K562 (cell line): ENCODE measurements around the gene PCSK2. TPM values are rescaled to one million over a fixed set of nuclear protein-coding genes. Genes with fewer than 3 reads are reported as not detected.

Source experiments
- BHLHE40 ChIP-seq: IDR thresholded peaks from 2 replicates; pipeline ENCODE4 v1.6.1; 2011; ENCODE audit warnings: low read length, improper control_type of control experiment
- CBFA2T2 ChIP-seq: fragments of 450-650 bp; conservative IDR thresholded peaks from 2 replicates; pipeline ENCODE4 v1.6.1; 2017; ENCODE audit warnings: mild to moderate bottlenecking
- CEBPZ ChIP-seq: fragments of 150-350 bp; IDR thresholded peaks from 2 replicates; pipeline ENCODE4 v1.6.1; 2014; ENCODE audit warnings: low read depth, mild to moderate bottlenecking, low read length, borderline replicate concordance
- EHMT2 ChIP-seq: fragments of 450-650 bp; IDR thresholded peaks from 2 replicates; pipeline ENCODE4 v1.6.1; 2018; ENCODE audit warnings: antibody characterized with exemption
- EP400 ChIP-seq: fragments of 450-650 bp; IDR thresholded peaks from 2 replicates; pipeline ENCODE4 v1.6.1; 2017; ENCODE audit warnings: antibody characterized with exemption, mild to moderate bottlenecking, moderate library complexity
- HDAC6 ChIP-seq: IDR thresholded peaks from 2 replicates; pipeline ENCODE4 v1.6.1; 2012; ENCODE audit warnings: low read depth, mild to moderate bottlenecking, control low read depth, inconsistent platforms, low read length, moderate library complexity
- HLTF ChIP-seq: fragments of 450-650 bp; IDR thresholded peaks from 2 replicates; pipeline ENCODE4 v1.6.1; 2016
- L3MBTL2 ChIP-seq: fragments of 450-650 bp; IDR thresholded peaks from 2 replicates; pipeline ENCODE4 v1.6.1; 2016; ENCODE audit warnings: mild to moderate bottlenecking, moderate library complexity
- MAFK ChIP-seq: IDR thresholded peaks from 2 replicates; pipeline ENCODE4 v1.6.1; 2011; ENCODE audit warnings: low read length, improper control_type of control experiment
- MIER1 ChIP-seq: fragments of 450-650 bp; IDR thresholded peaks from 2 replicates; pipeline ENCODE4 v1.6.1; 2016; ENCODE audit warnings: antibody characterized with exemption, mild to moderate bottlenecking, low read depth
- MNT ChIP-seq, 2 experiments: fragments of 450-650 bp; conservative IDR thresholded peaks; 2 replicates each; pipeline ENCODE4 v1.6.1; 2017; ENCODE audit warnings: mild to moderate bottlenecking in 2 of 2, moderate library complexity in 2 of 2
- NR4A1 ChIP-seq, 2 experiments: fragments of 250-450 bp in 1 of 2; fragments of 450-650 bp in 1 of 2; sonication (Bioruptor Pico) in 1 of 2; IDR thresholded peaks; 2 replicates each; pipeline versions ENCODE4 v1.4.0 to v1.6.1; 2016 to 2020; ENCODE audit warnings: mild to moderate bottlenecking in 2 of 2, missing compliant biosample characterization in 1 of 2, missing genetic modification characterization in 1 of 2, moderate library complexity in 1 of 2
- RBBP5 ChIP-seq: fragments of 200-600 bp; sonication (generic); IDR thresholded peaks from 2 replicates; pipeline ENCODE4 v1.6.1; 2012; ENCODE audit warnings: borderline replicate concordance, mild to moderate bottlenecking, low read length, control low read depth, inconsistent platforms; ENCODE audit not compliant: insufficient read depth, poor library complexity, severe bottlenecking
- RUNX1 ChIP-seq: sonication (generic); IDR thresholded peaks from 2 replicates; pipeline ENCODE4 v1.6.1; 2016; ENCODE audit warnings: antibody characterized with exemption, low read depth
- SMAD2 ChIP-seq: fragments of 150-350 bp; IDR thresholded peaks from 2 replicates; pipeline ENCODE4 v1.6.1; 2014; ENCODE audit warnings: low read depth, mild to moderate bottlenecking, low read length
- TEAD1 ChIP-seq, 2 experiments: fragments of 450-650 bp in 1 of 2; sonication (generic) in 1 of 2; formaldehyde crosslinking; IDR thresholded peaks; 2 replicates each; pipeline versions ENCODE4 v1.4.0 to v1.8.0; 2020 to 2022; ENCODE audit warnings: mild to moderate bottlenecking in 2 of 2, missing genetic modification reagents in 1 of 2
- TRIM24 ChIP-seq, 2 experiments: fragments of 450-650 bp; IDR thresholded peaks; 2 replicates each; pipeline ENCODE4 v1.6.1; 2016
- U2AF2 ChIP-seq: fragments of 200-400 bp; formaldehyde crosslinking; optimal IDR thresholded peaks from 2 replicates; pipeline ENCODE3; 2017; ENCODE audit warnings: low read depth, mild to moderate bottlenecking, low read length
- ZBTB43 ChIP-seq: sonication (generic); formaldehyde crosslinking; IDR thresholded peaks from 2 replicates; pipeline ENCODE4 v1.8.0; 2023; ENCODE audit warnings: mild to moderate bottlenecking, missing genetic modification reagents
- ZNF316 ChIP-seq: fragments of 450-650 bp; IDR thresholded peaks from 2 replicates; pipeline ENCODE4 v1.6.1; 2016
- ZNF583 ChIP-seq: fragments of 250-450 bp; sonication (Bioruptor Pico); IDR thresholded peaks from 2 replicates; pipeline ENCODE4 v1.4.0; 2020
- ZNF79 ChIP-seq: fragments of 250-450 bp; sonication (Bioruptor Pico); IDR thresholded peaks from 2 replicates; pipeline ENCODE4 v1.4.0; 2020; ENCODE audit warnings: low read depth, mild to moderate bottlenecking, moderate library complexity
- polyA plus RNA-seq, 8 experiments: library from polyadenylated mRNA; depleted of rRNA in 4 of 8; stranded (reverse) in 5 of 8; unstranded in 3 of 8; fragments of >200 nt; fragmentation: Nextera tagmentation in 2 of 8; fragmentation: Illumina TruSeq in 1 of 8; extraction: Ambion mirVana in 2 of 8; extraction: Trizol in 1 of 8; gene quantifications; 2 replicates each; pipeline versions ENCODE4 v1.2.1 to v1.2.3, GENCODE V29; 2011 to 2014; ENCODE audit warnings: inconsistent platforms in 1 of 8, missing spikeins in 1 of 8
- total RNA-seq, 7 experiments: library from RNA; depleted of rRNA in 6 of 7; stranded (reverse); fragments of >200 nt in 6 of 7; fragmentation: Illumina TruSeq in 2 of 7; extraction: Trizol in 2 of 7; gene quantifications; 2 replicates each; pipeline versions ENCODE4 v1.2.1 to v1.2.3, GENCODE V29; 2011 to 2021; ENCODE audit warnings: low replicate concordance in 1 of 7

Gene PCSK2
- total and polyA plus RNA-seq, 9 of the 15 experiments (the other 6 are each of a cell fraction or from before 2014, with no cell fraction given): 0.04 to 0.07 (median 0.05) TPM; not detected in 6

- TF ChIP-seq ZNF79 (CRISPR knock-in tag) (no peak), RBBP5 (no peak), EHMT2 (no peak), HLTF (no peak), ZNF316 (peak; percentile 93), U2AF2 (no peak), MNT (conservative IDR thresholded peaks at IDR 0.05) (no peak), NR4A1 (CRISPR knock-in tag; IDR thresholded peaks at IDR 0.05) (no peak), NR4A1 (tag; IDR thresholded peaks at IDR 0.05) (no peak), ZBTB43 (no peak), EP400 (no peak), SMAD2 (no peak), TEAD1 (CRISPR knock-in tag; IDR thresholded peaks at IDR 0.05) (no peak), CBFA2T2 (no peak), MIER1 (no peak), L3MBTL2 (no peak), RUNX1 (no peak), BHLHE40 (no peak), MAFK (peak; percentile 49; the same call in 1 of the 2 replicates), TRIM24 (IDR thresholded peaks at IDR 0.05) (no peak), ZNF583 (CRISPR knock-in tag) (no peak), HDAC6 (no peak), CEBPZ (no peak)
Observed at GRCh38 chr20:17460119-17460518, 233.3 kb downstream of the PCSK2 start (continued).
